AG20443 (cell line): ENCODE measurements around the gene LPCAT1.
"Not testable (repeated sequence)": the region's sequence is repeated elsewhere in the genome, so short reads cannot be mapped to it uniquely, and the experiment has no call there.

Source experiments
- DNase-seq: peaks from one replicate; pipeline ENCODE4 v3.0.0; 2012; ENCODE audit warnings: low spot score, mixed read lengths

Gene LPCAT1

GRCh38 chr5:1478271-1479035, 45.3 kb downstream of the LPCAT1 start:
- no peak for DNase-seq

GRCh38 chr5:1477341-1477740, 46.4 kb downstream of the LPCAT1 start:
- no peak for DNase-seq

- DNase-seq = no peak
These were observed 46.8 kb downstream of the LPCAT1 start for GRCh38 chr5:1476967-1477310.

- DNase-seq = no peak
These were observed 47.4 kb downstream of the LPCAT1 start for GRCh38 chr5:1476181-1476966.

GRCh38 chr5:1475544-1475900, 48.2 kb downstream of the LPCAT1 start:
- DNase-seq = not testable (repeated sequence)

DNA sequence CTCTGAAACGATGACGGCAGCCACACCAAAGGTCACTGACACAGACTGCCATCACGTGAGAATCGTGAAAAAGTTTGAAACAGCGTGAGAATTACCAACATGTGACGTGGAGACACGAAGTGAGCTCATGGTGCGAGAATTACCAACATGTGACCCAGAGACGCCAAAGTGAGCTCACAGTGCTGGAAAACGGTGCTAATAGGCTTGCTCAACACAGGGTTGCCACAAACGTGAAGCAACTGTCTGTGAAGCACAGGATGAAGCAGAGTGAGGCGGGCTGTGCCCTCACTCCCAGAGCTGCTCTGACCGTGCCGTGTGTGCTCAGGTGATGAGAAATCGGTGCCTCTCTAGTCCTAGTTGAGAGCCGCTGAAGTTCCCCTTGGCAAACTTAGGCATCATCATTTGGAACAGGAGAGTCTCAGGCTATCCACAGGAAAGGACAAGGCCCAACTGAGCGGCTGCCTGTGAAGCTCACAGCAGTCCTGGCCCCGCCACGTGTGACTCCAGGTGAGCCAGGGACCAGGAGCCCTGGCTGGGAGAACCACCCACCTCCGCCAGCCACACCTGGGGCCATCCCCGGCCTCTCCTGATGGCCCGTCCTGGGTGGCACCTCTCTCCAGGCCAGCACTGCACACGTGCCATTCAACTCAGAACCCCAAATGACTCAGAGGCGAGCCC, 48.8 kb downstream of the LPCAT1 start:
- DNase-seq = no peak

- no peak for DNase-seq
These were observed 49.4 kb downstream of the LPCAT1 start for GRCh38 chr5:1474183-1474839.

- DNase-seq = no peak
These were observed 50.0 kb downstream of the LPCAT1 start for GRCh38 chr5:1473746-1474145.

- no peak for DNase-seq
These were observed 50.7 kb downstream of the LPCAT1 start for GRCh38 chr5:1472964-1473628.

DNA sequence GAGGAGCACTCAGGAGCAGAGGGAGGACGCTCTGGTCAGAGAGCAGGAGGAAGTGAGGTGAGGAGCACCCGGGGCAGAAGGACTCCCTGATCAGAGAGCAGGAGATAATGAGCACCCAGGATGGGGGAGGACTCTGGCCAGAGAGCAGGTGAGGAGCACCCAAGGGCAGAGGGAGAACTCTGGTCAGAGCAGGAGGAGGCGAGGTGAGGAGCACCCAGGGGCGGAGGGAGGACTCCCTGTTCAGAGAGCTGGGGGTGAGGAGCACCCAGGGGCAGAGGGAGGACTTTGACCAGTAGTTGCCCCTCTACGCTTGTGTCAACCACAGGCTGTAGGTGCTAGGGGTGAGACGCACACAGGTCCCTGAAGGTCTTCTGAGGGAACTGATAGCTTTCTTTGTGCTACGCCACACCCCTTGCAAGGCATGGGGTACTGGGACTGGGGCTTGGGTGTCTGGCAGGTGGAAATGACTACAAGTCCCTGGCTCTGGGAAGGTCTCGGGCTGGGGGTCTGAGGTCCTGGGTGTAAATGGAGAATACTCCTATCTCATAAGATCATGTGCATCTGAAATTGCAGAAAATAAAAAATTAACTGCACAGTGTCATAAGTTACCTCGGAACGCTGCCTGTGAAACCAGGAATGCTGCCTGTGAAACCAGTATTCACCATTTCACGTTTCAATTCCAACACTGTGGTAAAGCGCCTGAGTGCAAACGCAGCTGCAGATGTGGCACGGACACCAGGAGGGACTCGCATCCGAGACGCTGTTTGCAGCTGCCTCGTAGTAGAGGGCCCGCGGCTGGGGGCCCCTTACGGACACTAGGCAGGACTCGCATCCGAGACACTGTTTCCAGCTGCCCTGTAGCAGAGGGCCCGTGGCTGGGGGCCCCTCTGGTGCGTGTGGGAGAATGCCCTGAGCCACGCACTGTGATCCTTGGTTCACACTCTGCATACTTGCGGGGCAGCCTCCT, 51.5 kb downstream of the LPCAT1 start:
- DNase-seq = no peak

DNA sequence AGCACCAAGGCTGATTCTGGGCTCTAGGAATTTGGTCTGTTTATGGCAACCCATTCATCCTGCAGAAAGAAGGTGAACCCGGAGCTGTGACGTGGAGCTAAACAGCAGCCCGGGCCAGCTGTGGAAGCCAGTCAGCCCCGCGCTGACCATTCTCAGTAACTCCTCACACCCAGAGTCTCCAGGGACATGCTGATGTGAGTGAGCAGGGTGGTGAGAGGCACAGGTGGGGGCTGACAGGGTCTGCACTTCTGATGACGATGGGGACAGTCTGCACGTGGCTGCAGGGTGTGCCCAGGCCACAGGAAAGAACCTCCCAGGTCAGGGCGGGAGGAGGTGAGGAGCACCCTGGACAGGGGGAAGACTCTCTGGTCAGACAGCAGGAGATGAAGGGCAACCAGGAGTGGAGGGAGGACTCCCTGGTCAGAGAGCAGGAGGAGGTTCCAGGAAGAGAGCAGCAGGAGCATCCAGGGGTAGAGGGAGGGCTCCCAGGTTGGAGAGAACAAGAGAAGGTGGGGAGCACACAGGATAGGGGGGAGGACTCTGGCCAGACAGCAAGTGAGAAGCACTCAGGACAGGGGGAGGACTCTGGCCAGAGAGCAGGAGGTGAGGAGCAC, 52.4 kb downstream of the LPCAT1 start:
- no peak for DNase-seq

- no peak for DNase-seq
These were observed 53.0 kb downstream of the LPCAT1 start for GRCh38 chr5:1470762-1471211.

- no peak for DNase-seq
These were observed 54.9 kb downstream of the LPCAT1 start for GRCh38 chr5:1468629-1469527.

- peak; percentile 61 for DNase-seq
These were observed 55.5 kb downstream of the LPCAT1 start for GRCh38 chr5:1468247-1468612.

GRCh38 chr5:1467341-1468246, 56.2 kb downstream of the LPCAT1 start:
- DNase-seq = no peak

DNA sequence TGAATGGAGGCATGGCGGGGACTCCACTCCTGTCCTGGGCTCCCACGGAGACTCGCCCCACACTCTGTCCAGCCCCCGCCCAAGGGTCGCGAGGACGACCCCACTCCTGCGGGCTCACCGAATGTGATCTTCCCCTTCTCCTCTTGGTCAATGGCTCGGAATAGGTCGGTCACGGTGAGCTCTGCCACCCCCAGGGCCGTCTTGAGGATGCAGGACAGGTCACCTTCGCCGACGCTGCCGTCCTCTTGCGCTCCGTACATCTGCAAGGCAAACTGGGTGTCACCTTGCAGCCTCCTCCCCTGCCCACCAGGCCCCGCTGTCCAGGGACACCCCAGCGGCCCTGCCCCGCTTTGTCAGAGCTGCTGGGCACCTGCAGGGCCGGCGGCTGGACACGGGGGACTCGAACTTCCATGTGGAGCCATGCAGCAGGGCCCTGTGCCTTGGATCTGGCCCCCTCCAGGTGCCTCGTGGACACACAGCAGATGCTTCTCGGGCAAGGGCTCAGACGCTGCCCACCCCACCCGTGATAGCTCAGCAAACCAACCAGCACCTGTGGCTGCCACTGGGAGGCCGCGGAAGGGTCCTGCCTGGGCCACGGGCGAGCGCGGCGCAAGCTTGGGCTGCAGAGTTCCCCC, 57.0 kb downstream of the LPCAT1 start:
- no peak for DNase-seq

- DNase-seq = no peak
These were observed 57.7 kb downstream of the LPCAT1 start for GRCh38 chr5:1465966-1466471.
